Measurements from ENCODE around the gene NCOA1.
"Not testable (repeated sequence)": the region's sequence is repeated elsewhere in the genome, so short reads cannot be mapped to it uniquely, and the experiment has no call there.

The NCOA1 gene

GRCh38 chr2:24791452-24791851 lies 300.4 kb downstream of the NCOA1 start:
- no peak for DNase-seq (ENCODE audit: low read depth)

GRCh38 chr2:24792542-24792873 lies 301.5 kb downstream of the NCOA1 start:
- DNase-seq (ENCODE audit: low read depth) = no peak

- peak; percentile 94 for DNase-seq (ENCODE audit: low read depth)
These were observed 302.1 kb downstream of the NCOA1 start, which contains the start of the genes CENPO and PTRHD1 for GRCh38 chr2:24792874-24793760. CENPO (plus strand) TSS chr2:24793425; CDS start chr2:24793920, 495 bp downstream. PTRHD1 (minus strand) TSS chr2:24793391; CDS start chr2:24793377, 14 bp downstream.

- DNase-seq (ENCODE audit: low read depth) = no peak
These were observed 302.8 kb downstream of the NCOA1 start for GRCh38 chr2:24793761-24794435.

- no peak for DNase-seq (ENCODE audit: low read depth)
These were observed 306.6 kb downstream of the NCOA1 start for GRCh38 chr2:24797644-24798043.

- DNase-seq (ENCODE audit: low read depth) = not testable (repeated sequence)
These were observed 309.4 kb downstream of the NCOA1 start for GRCh38 chr2:24800487-24800886.

GRCh38 chr2:24805811-24806660 lies 315.0 kb downstream of the NCOA1 start:
- not testable (repeated sequence) for DNase-seq (ENCODE audit: low read depth)

GRCh38 chr2:24806661-24807036 lies 315.6 kb downstream of the NCOA1 start:
- no peak for DNase-seq (ENCODE audit: low read depth)

- no peak for DNase-seq (ENCODE audit: low read depth)
These were observed 318.4 kb downstream of the NCOA1 start for GRCh38 chr2:24809316-24810007.

- DNase-seq (ENCODE audit: low read depth) = no peak
These were observed 322.7 kb downstream of the NCOA1 start for GRCh38 chr2:24813691-24814137.

GRCh38 chr2:24814516-24814915 lies 323.5 kb downstream of the NCOA1 start:
- no peak for DNase-seq (ENCODE audit: low read depth)

- DNase-seq (ENCODE audit: low read depth) = no peak
These were observed 324.1 kb downstream of the NCOA1 start for GRCh38 chr2:24815171-24815570.

- DNase-seq (ENCODE audit: low read depth) = no peak
These were observed 325.4 kb downstream of the NCOA1 start for GRCh38 chr2:24816404-24816803.

GRCh38 chr2:24816884-24817283 lies 325.8 kb downstream of the NCOA1 start:
- peak; percentile 93 for DNase-seq (ENCODE audit: low read depth)

- peak; percentile 70 for DNase-seq (ENCODE audit: low read depth)
These were observed 327.7 kb downstream of the NCOA1 start for GRCh38 chr2:24818721-24819167.

GRCh38 chr2:24819442-24820174 lies 328.6 kb downstream of the NCOA1 start:
- DNase-seq (ENCODE audit: low read depth) = no peak

GRCh38 chr2:24820175-24820513 lies 329.1 kb downstream of the NCOA1 start:
- no peak for DNase-seq (ENCODE audit: low read depth)
